Measurements from ENCODE around the gene SAFB. TPM values are rescaled to one million over a fixed set of nuclear protein-coding genes. Genes with fewer than 3 reads are reported as not detected.

Gene SAFB
- total RNA-seq, 1 donor from 2014 or later = 65.1 TPM

GRCh38 chr19:5697890-5698634 is 75.2 kb downstream of the SAFB start:
- Histone ChIP-seq H3K27me3 (ENCODE audit: insufficient read depth, low read length) (no peaks in the 10 kb centered on the region), H3K4me1 (ENCODE audit: insufficient read depth, low read length) (no peaks in the 10 kb centered on the region), H3K9me3 (ENCODE audit: insufficient read depth, low read depth, low read length) (no peaks in the 10 kb centered on the region), H3K4me2 (ENCODE audit: low read length) (no peak overlapping the region), H3K79me2 (ENCODE audit: insufficient read depth, low read length) (peaks cover 41% of the 10 kb centered on the region), H3K9ac (ENCODE audit: low read length) (no peak overlapping the region), H4K20me1 (ENCODE audit: insufficient read depth, low read length) (peaks cover 65% of the 10 kb centered on the region), H3K27ac (ENCODE audit: low read depth, low read length) (no peak overlapping the region), H2AFZ (ENCODE audit: low read depth, low read length) (no peak overlapping the region), H3K36me3 (ENCODE audit: insufficient read depth, low read length) (peaks cover 9% of the 10 kb centered on the region), H3K4me3 (ENCODE audit: insufficient read depth, low read depth, low read length) (no peak overlapping the region)
- Mint-ChIP-seq H3K27ac (ENCODE audit: unreplicated experiment) (peak overlapping the region; percentile 18), H3K4me3 (ENCODE audit: unreplicated experiment) (no peak overlapping the region), H3K27me3 (ENCODE audit: low read depth, unreplicated experiment) (no peaks in the 10 kb centered on the region), H3K9me3 (ENCODE audit: unreplicated experiment) (no peaks in the 10 kb centered on the region), H3K4me1 (ENCODE audit: low read depth, unreplicated experiment) (peaks cover 3% of the 10 kb centered on the region), H3K36me3 (ENCODE audit: low read depth, unreplicated experiment) (peaks cover 7% of the 10 kb centered on the region)
- FAIRE-seq (no peak), DNase-seq (ENCODE audit: low read depth) (no peak)
- no peak for TF ChIP-seq CTCF (IDR thresholded peaks at IDR 0.05; ENCODE audit: insufficient read depth, low read depth, low read length)
- no peak for TF ChIP-seq EZH2 (IDR thresholded peaks at IDR 0.05; ENCODE audit: insufficient read depth, low read length)

GRCh38 chr19:5698635-5699422 is 75.9 kb downstream of the SAFB start:
- DNase-seq (ENCODE audit: low read depth) = no peak

More at GRCh38 chr19:5698635-5699422, 75.9 kb downstream of the SAFB start:
- Histone ChIP-seq H3K4me1 (ENCODE audit: insufficient read depth, low read length) (no peaks in the 10 kb centered on the region), H4K20me1 (ENCODE audit: insufficient read depth, low read length) (peaks cover 64% of the 10 kb centered on the region), H3K27me3 (ENCODE audit: insufficient read depth, low read length) (no peaks in the 10 kb centered on the region), H3K9ac (ENCODE audit: low read length) (no peak overlapping the region), H3K4me3 (ENCODE audit: insufficient read depth, low read depth, low read length) (no peak overlapping the region), H3K36me3 (ENCODE audit: insufficient read depth, low read length) (peaks cover 13% of the 10 kb centered on the region), H3K79me2 (ENCODE audit: insufficient read depth, low read length) (peaks cover 33% of the 10 kb centered on the region), H3K4me2 (ENCODE audit: low read length) (no peak overlapping the region), H3K27ac (ENCODE audit: low read depth, low read length) (no peak overlapping the region), H2AFZ (ENCODE audit: low read depth, low read length) (no peak overlapping the region), H3K9me3 (ENCODE audit: insufficient read depth, low read depth, low read length) (no peaks in the 10 kb centered on the region)
- no peaks in the 10 kb centered on the region for H3K27me3 Mint-ChIP-seq (ENCODE audit: low read depth, unreplicated experiment)
- no peak overlapping the region for H3K4me3 Mint-ChIP-seq (ENCODE audit: unreplicated experiment)
- H3K4me1 Mint-ChIP-seq (ENCODE audit: low read depth, unreplicated experiment) = peaks cover 3% of the 10 kb centered on the region
- peaks cover 15% of the 10 kb centered on the region for H3K36me3 Mint-ChIP-seq (ENCODE audit: low read depth, unreplicated experiment)
- no peak for TF ChIP-seq CTCF (IDR thresholded peaks at IDR 0.05; ENCODE audit: insufficient read depth, low read depth, low read length)
- no peak for FAIRE-seq
- no peaks in the 10 kb centered on the region for H3K9me3 Mint-ChIP-seq (ENCODE audit: unreplicated experiment)
- peak overlapping the region; percentile 58 for H3K27ac Mint-ChIP-seq (ENCODE audit: unreplicated experiment)

All from astrocyte (in vitro differentiated cells and primary cell).